Upper lobe of right lung (tissue), 1 donor: Measurements from ENCODE around the gene PAGE3. TPM values are rescaled to one million over a fixed set of nuclear protein-coding genes. Genes with fewer than 3 reads are reported as not detected.

Source experiments
- ATAC-seq: fragments of 200-7000 bp; cut with Tn5 transposase; one replicate; pipeline ENCODE4 v1.9.1; 2020; ENCODE audit warnings: mild to moderate bottlenecking, moderate library complexity
- DNase-seq: peaks from one replicate; pipeline ENCODE4 v3.0.0-alpha.2; 2020
- H3K27ac ChIP-seq: fragments of 200-600 bp; one replicate; pipeline ENCODE4 v1.8.0; 2022
- H3K27me3 ChIP-seq: fragments of 200-600 bp; one replicate; pipeline ENCODE4 v1.8.0; 2022; ENCODE audit warnings: mild to moderate bottlenecking
- H3K36me3 ChIP-seq: fragments of 200-600 bp; one replicate; pipeline ENCODE4 v1.8.0; 2022
- H3K4me1 ChIP-seq: fragments of 200-600 bp; one replicate; pipeline ENCODE4 v1.8.0; 2022
- H3K4me3 ChIP-seq: fragments of 200-600 bp; one replicate; pipeline ENCODE4 v1.8.0; 2022; ENCODE audit warnings: mild to moderate bottlenecking
- H3K9me3 ChIP-seq: fragments of 200-600 bp; one replicate; pipeline ENCODE4 v1.8.0; 2022
- CTCF ChIP-seq: fragments of 200-600 bp; IDR thresholded peaks from one replicate; pipeline ENCODE4 v1.8.0; 2022; ENCODE audit warnings: antibody characterized with exemption
- intact Hi-C: fragments of 100-400 bp; cut with DNase I; formaldehyde crosslinking; loops from one replicate; pipeline ENCODE4 v1.11.0; 2022
- total RNA-seq: library from RNA; stranded (reverse); fragmentation: NEBNext Ultra II Directional; extraction: Animal tissue kit (Norgen Biotek cat#: 25700); gene quantifications from one replicate; pipeline ENCODE4 v1.2.1, GENCODE V29; 2021
- donor health status: DM: no; HTN: yes; CAD: no; lungs with severe emphysema.

Gene PAGE3
- total RNA-seq, 1 donor from 2014 or later = not detected

- intact Hi-C loops = no loop called here
- ATAC-seq = no peak
Measured at GRCh38 chrX:55240788-55241340, 23.9 kb downstream of the PAGE3 start.

GRCh38 chrX:55220119-55220794, 44.5 kb downstream of the PAGE3 start, which contains the start of gene PAGE5:
Gene PAGE5, plus strand, starts transcription at chrX:55220346. Its CDS starts 1,037 bp downstream, at chrX:55221383.
- Histone ChIP-seq H3K4me1 (no peaks in the 10 kb centered on the region), H3K36me3 (no peaks in the 10 kb centered on the region), H3K9me3 (no peaks in the 10 kb centered on the region), H3K27ac (no peak within 1 kb of the TSS), H3K27me3 (no peaks in the 10 kb centered on the region), H3K4me3 (no peak within 1 kb of the TSS)
- no peak for DNase-seq
- ATAC-seq = no peak
- TF ChIP-seq CTCF = no peak
- intact Hi-C loops = no loop called here

More at GRCh38 chrX:55240788-55241340, 23.9 kb downstream of the PAGE3 start:
- TF ChIP-seq CTCF = no peak
- no peaks in the 10 kb centered on the region for H3K27me3 ChIP-seq
- H3K4me1 ChIP-seq = no peaks in the 10 kb centered on the region
- H3K27ac ChIP-seq = no peak overlapping the region
- no peaks in the 10 kb centered on the region for H3K9me3 ChIP-seq
- H3K36me3 ChIP-seq = no peaks in the 10 kb centered on the region
- no peak for DNase-seq
- H3K4me3 ChIP-seq = no peak overlapping the region

- intact Hi-C loops = no loop called here
- Histone ChIP-seq H3K27me3 (no peaks in the 10 kb centered on the region), H3K9me3 (no peaks in the 10 kb centered on the region), H3K4me3 (no peak overlapping the region), H3K27ac (no peak overlapping the region), H3K36me3 (no peaks in the 10 kb centered on the region), H3K4me1 (no peaks in the 10 kb centered on the region)
- ATAC-seq = no peak
- TF ChIP-seq CTCF = no peak
- DNase-seq = no peak
Measured at GRCh38 chrX:55213381-55213780, 51.3 kb downstream of the PAGE3 start.

GRCh38 chrX:55210931-55211677, 53.6 kb downstream of the PAGE3 start:
- Histone ChIP-seq H3K4me3 (no peak overlapping the region), H3K27me3 (no peaks in the 10 kb centered on the region), H3K27ac (no peak overlapping the region), H3K4me1 (no peaks in the 10 kb centered on the region), H3K9me3 (no peaks in the 10 kb centered on the region), H3K36me3 (no peaks in the 10 kb centered on the region)
- ATAC-seq (no peak), DNase-seq (no peak)
- no peak for TF ChIP-seq CTCF
- intact Hi-C loops = no loop called here

Other genes with a start within 250 kb of the PAGE3 start
- 0.78 TPM for gene ALAS2, start 233.9 kb downstream of the PAGE3 start, total RNA-seq
- not detected for gene PAGE2B, start 189.9 kb downstream of the PAGE3 start, total RNA-seq
- not detected for gene PAGE2, start 175.9 kb downstream of the PAGE3 start, total RNA-seq
- gene PAGE5, start 44.6 kb downstream of the PAGE3 start, total RNA-seq = not detected
- 27.2 TPM for gene MAGEH1, start 187.2 kb upstream of the PAGE3 start, total RNA-seq
- gene USP51, start 224.9 kb upstream of the PAGE3 start, total RNA-seq = 3.7 TPM